Measurements from ENCODE around the gene PRXL2B. TPM values are rescaled to one million over a fixed set of nuclear protein-coding genes. Genes with fewer than 3 reads are reported as not detected.
A peak's percentile ranks its signal among the peaks of the same experiment; 100 is the strongest.

Gene PRXL2B
- 17.2 TPM for polyA plus RNA-seq (2013, experiment 1 of 2)
- 17.2 TPM for polyA plus RNA-seq (2013, experiment 2 of 2)

DNA sequence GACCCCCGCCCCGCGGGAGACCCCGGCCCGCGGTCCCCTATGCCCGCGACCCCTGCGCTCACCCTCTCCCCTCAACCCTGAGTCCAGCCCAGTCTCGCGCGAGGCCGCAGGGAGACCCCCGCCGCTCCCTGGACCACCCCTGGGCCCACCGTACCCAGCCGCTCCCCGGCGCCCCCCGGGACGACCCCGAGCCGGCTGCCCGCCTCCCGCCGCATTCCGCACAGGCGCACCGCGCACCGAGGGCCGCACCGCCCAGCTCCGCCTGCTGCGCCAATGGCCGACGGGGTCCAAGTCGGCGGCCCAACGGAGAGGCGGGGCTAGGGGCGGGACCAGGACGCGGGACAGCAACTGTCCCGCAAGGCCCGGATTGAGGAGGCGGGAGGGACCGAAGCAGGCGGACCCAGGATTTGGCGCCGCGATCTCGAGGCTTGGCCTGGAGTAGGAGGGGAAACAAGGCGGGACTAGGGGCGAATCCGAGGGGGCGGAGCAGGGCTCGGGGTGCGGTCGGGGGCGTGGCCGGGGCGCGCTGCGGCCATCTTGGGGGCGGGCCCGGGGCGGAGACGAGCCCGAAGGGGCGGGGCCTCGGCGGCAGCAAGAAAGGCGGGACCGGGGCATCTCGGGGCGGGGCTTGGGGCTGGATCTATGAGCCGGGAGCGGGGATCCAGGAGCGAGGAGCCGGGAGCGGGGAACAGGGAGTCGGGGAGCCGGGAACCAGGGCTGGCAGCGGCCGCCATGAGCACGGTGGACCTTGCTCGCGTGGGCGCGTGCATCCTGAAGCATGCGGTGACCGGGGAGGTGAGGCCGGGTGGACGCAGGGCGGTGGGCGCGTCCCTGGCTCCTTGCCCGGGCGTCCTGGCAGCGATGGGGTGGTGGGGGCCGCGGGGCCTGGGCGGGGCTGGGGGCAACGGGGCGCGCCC, at the start of gene PRXL2B:
Gene PRXL2B (plus strand): TSS at position 624 of the 917 bp plus-strand sequence. CDS start 109 bp downstream, at position 733.
- peak within 1 kb of the TSS; percentile 73 for H2BK15ac ChIP-seq (ENCODE audit: low read depth, poor library complexity, severe bottlenecking)
- no peak within 1 kb of the TSS for H2BK12ac ChIP-seq (ENCODE audit: low read length in 2 of 2)
- H3K27ac ChIP-seq (ENCODE audit: low read length, poor library complexity, severe bottlenecking), result peak within 1 kb of the TSS; percentile 36
- H4K91ac ChIP-seq (ENCODE audit: low read length), result peak within 1 kb of the TSS; percentile 93
- peak within 1 kb of the TSS in 1 of 2 experiments; percentile 90 for H3K23ac ChIP-seq (ENCODE audit: low read length in 2 of 2)
- no peak within 1 kb of the TSS for H2BK5ac ChIP-seq (ENCODE audit: low read depth, low read length, poor library complexity, severe bottlenecking)
- peaks cover 0 to 2% of the 10 kb centered on the region in 2 experiments for H3K27me3 ChIP-seq (ENCODE audit: control insufficient read depth in 1 of 2, insufficient read depth in 1 of 2, low read length in 2 of 2)
- peak within 1 kb of the TSS in 1 of 2 experiments; percentile 78 for H3K14ac ChIP-seq (ENCODE audit: low read length in 2 of 2)
- peak within 1 kb of the TSS; percentile 96 for H4K8ac ChIP-seq (ENCODE audit: low read length)
- H3K4me2 ChIP-seq (ENCODE audit: low read length, poor library complexity, severe bottlenecking), result peak within 1 kb of the TSS; percentile 94
- H3K4ac ChIP-seq (ENCODE audit: low read depth in 1 of 2, low read length in 2 of 2), result peak within 1 kb of the TSS; percentile 76 to 89
- H3K9ac ChIP-seq (ENCODE audit: low read length), result peak within 1 kb of the TSS; percentile 90
- peaks cover 21% of the 10 kb centered on the region for H3K4me1 ChIP-seq (ENCODE audit: control insufficient read depth, insufficient read depth, low read depth, low read length)
- WGBS, result 1% methylated on average over 83 of the region's 107 CpGs
- H2AK5ac ChIP-seq (ENCODE audit: low read length, severe bottlenecking), result no peak within 1 kb of the TSS
- H2AFZ ChIP-seq (ENCODE audit: low read depth, low read length), result peak within 1 kb of the TSS; percentile 94
- H2BK120ac ChIP-seq (ENCODE audit: low read depth, low read length), result peak within 1 kb of the TSS; percentile 92
- peak within 1 kb of the TSS; percentile 88 to 93 for H3K4me3 ChIP-seq (ENCODE audit: insufficient read depth in 1 of 2, low read depth in 1 of 2, low read length in 2 of 2)
- H3K9me3 ChIP-seq (ENCODE audit: control insufficient read depth, low read length), result no peaks in the 10 kb centered on the region
- H3K36me3 ChIP-seq (ENCODE audit: control insufficient read depth in 1 of 2, insufficient read depth in 2 of 2, low read depth in 1 of 2, low read length in 2 of 2), result peaks cover 3 to 27% of the 10 kb centered on the region in 2 experiments
- DNase-seq, result peak; percentile 99
- peak within 1 kb of the TSS; percentile 88 to 96 for H3K18ac ChIP-seq (ENCODE audit: low read depth in 1 of 2, low read length in 2 of 2)
- H3K79me1 ChIP-seq (replicated peaks; ENCODE audit: low read length, poor library complexity, severe bottlenecking), result peaks cover 16% of the 10 kb centered on the region

DNA sequence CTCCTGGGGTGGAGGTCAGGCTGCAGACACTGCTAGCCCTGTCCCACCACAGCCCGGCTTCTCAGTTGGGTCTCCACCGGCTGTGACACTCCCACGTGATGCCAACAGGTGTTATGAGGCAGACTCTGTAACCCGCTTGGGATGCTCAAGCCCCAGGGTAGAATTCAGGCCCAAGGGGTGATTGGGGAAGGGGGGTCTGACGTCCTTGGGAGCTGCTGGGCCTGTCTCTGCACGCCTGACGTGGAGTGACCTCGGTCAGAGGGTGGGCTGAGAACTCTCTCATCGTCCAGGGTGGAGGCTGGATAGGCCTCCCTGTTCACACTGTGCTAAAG, 48.8 kb upstream of the PRXL2B start:
- H2BK15ac ChIP-seq (ENCODE audit: low read depth, poor library complexity, severe bottlenecking), result peak overlapping the region; percentile 6
- H3K4ac ChIP-seq (ENCODE audit: low read depth in 1 of 2, low read length in 2 of 2), result no peak overlapping the region
- H3K27me3 ChIP-seq (ENCODE audit: control insufficient read depth in 1 of 2, insufficient read depth in 1 of 2, low read length in 2 of 2), result peaks cover 4 to 79% of the 10 kb centered on the region in 2 experiments
- H3K4me3 ChIP-seq (ENCODE audit: insufficient read depth in 1 of 2, low read depth in 1 of 2, low read length in 2 of 2), result no peak overlapping the region
- peaks cover 42% of the 10 kb centered on the region for H3K4me1 ChIP-seq (ENCODE audit: control insufficient read depth, insufficient read depth, low read depth, low read length)
- no peak overlapping the region for H3K23ac ChIP-seq (ENCODE audit: low read length in 2 of 2)
- H2BK12ac ChIP-seq (ENCODE audit: low read length in 2 of 2), result no peak overlapping the region
- H3K18ac ChIP-seq (ENCODE audit: low read depth in 1 of 2, low read length in 2 of 2), result no peak overlapping the region
- H2AFZ ChIP-seq (ENCODE audit: low read depth, low read length), result no peak overlapping the region
- H3K9me3 ChIP-seq (ENCODE audit: control insufficient read depth, low read length), result no peaks in the 10 kb centered on the region
- no peak for DNase-seq
- no peak overlapping the region for H2BK120ac ChIP-seq (ENCODE audit: low read depth, low read length)
- no peak overlapping the region for H2AK5ac ChIP-seq (ENCODE audit: low read length, severe bottlenecking)
- H3K27ac ChIP-seq (ENCODE audit: low read length, poor library complexity, severe bottlenecking), result no peak overlapping the region
- H3K36me3 ChIP-seq (ENCODE audit: control insufficient read depth in 1 of 2, insufficient read depth in 2 of 2, low read depth in 1 of 2, low read length in 2 of 2), result no peaks in the 10 kb centered on the region
- no peak overlapping the region for H4K8ac ChIP-seq (ENCODE audit: low read length)
- H2BK5ac ChIP-seq (ENCODE audit: low read depth, low read length, poor library complexity, severe bottlenecking), result no peak overlapping the region
- H3K9ac ChIP-seq (ENCODE audit: low read length), result no peak overlapping the region
- no peak overlapping the region for H4K91ac ChIP-seq (ENCODE audit: low read length)
- no peak overlapping the region for H3K14ac ChIP-seq (ENCODE audit: low read length in 2 of 2)
- 69% methylated on average over 9 of the region's 9 CpGs for WGBS
- no peak overlapping the region for H3K4me2 ChIP-seq (ENCODE audit: low read length, poor library complexity, severe bottlenecking)
- H3K79me1 ChIP-seq (replicated peaks; ENCODE audit: low read length, poor library complexity, severe bottlenecking), result no peaks in the 10 kb centered on the region

GRCh38 chr1:2538376-2538775, 48.2 kb upstream of the PRXL2B start:
- no peak overlapping the region for H2AK5ac ChIP-seq (ENCODE audit: low read length, severe bottlenecking)
- H2BK5ac ChIP-seq (ENCODE audit: low read depth, low read length, poor library complexity, severe bottlenecking), result no peak overlapping the region
- no peak overlapping the region for H2AFZ ChIP-seq (ENCODE audit: low read depth, low read length)
- no peaks in the 10 kb centered on the region for H3K36me3 ChIP-seq (ENCODE audit: control insufficient read depth in 1 of 2, insufficient read depth in 2 of 2, low read depth in 1 of 2, low read length in 2 of 2)
- H3K27ac ChIP-seq (ENCODE audit: low read length, poor library complexity, severe bottlenecking), result no peak overlapping the region
- no peaks in the 10 kb centered on the region for H3K79me1 ChIP-seq (replicated peaks; ENCODE audit: low read length, poor library complexity, severe bottlenecking)
- no peak overlapping the region for H3K4ac ChIP-seq (ENCODE audit: low read depth in 1 of 2, low read length in 2 of 2)
- no peak overlapping the region for H2BK15ac ChIP-seq (ENCODE audit: low read depth, poor library complexity, severe bottlenecking)
- no peak overlapping the region for H2BK12ac ChIP-seq (ENCODE audit: low read length in 2 of 2)
- H4K8ac ChIP-seq (ENCODE audit: low read length), result no peak overlapping the region
- no peak overlapping the region for H3K14ac ChIP-seq (ENCODE audit: low read length in 2 of 2)
- no peak for DNase-seq
- H4K91ac ChIP-seq (ENCODE audit: low read length), result no peak overlapping the region
- no peak overlapping the region for H3K9ac ChIP-seq (ENCODE audit: low read length)
- 74% methylated on average over 4 of the region's 4 CpGs for WGBS
- H3K27me3 ChIP-seq (ENCODE audit: control insufficient read depth in 1 of 2, insufficient read depth in 1 of 2, low read length in 2 of 2), result peaks cover 4 to 73% of the 10 kb centered on the region in 2 experiments
- H3K4me2 ChIP-seq (ENCODE audit: low read length, poor library complexity, severe bottlenecking), result no peak overlapping the region
- no peak overlapping the region for H3K4me3 ChIP-seq (ENCODE audit: insufficient read depth in 1 of 2, low read depth in 1 of 2, low read length in 2 of 2)
- no peaks in the 10 kb centered on the region for H3K9me3 ChIP-seq (ENCODE audit: control insufficient read depth, low read length)
- no peak overlapping the region for H2BK120ac ChIP-seq (ENCODE audit: low read depth, low read length)
- H3K23ac ChIP-seq (ENCODE audit: low read length in 2 of 2), result no peak overlapping the region
- H3K18ac ChIP-seq (ENCODE audit: low read depth in 1 of 2, low read length in 2 of 2), result no peak overlapping the region
- H3K4me1 ChIP-seq (ENCODE audit: control insufficient read depth, insufficient read depth, low read depth, low read length), result peaks cover 43% of the 10 kb centered on the region

- no peak overlapping the region for H3K4me3 ChIP-seq (ENCODE audit: insufficient read depth in 1 of 2, low read depth in 1 of 2, low read length in 2 of 2)
- no peak overlapping the region for H2AFZ ChIP-seq (ENCODE audit: low read depth, low read length)
- no peak overlapping the region for H3K18ac ChIP-seq (ENCODE audit: low read depth in 1 of 2, low read length in 2 of 2)
- no peak overlapping the region for H4K8ac ChIP-seq (ENCODE audit: low read length)
- no peak overlapping the region for H3K9ac ChIP-seq (ENCODE audit: low read length)
- H2BK15ac ChIP-seq (ENCODE audit: low read depth, poor library complexity, severe bottlenecking), result no peak overlapping the region
- no peak overlapping the region for H2AK5ac ChIP-seq (ENCODE audit: low read length, severe bottlenecking)
- H3K4me2 ChIP-seq (ENCODE audit: low read length, poor library complexity, severe bottlenecking), result no peak overlapping the region
- H3K27ac ChIP-seq (ENCODE audit: low read length, poor library complexity, severe bottlenecking), result no peak overlapping the region
- no peak overlapping the region for H4K91ac ChIP-seq (ENCODE audit: low read length)
- no peak for DNase-seq
- H3K14ac ChIP-seq (ENCODE audit: low read length in 2 of 2), result no peak overlapping the region
- peaks cover 4 to 72% of the 10 kb centered on the region in 2 experiments for H3K27me3 ChIP-seq (ENCODE audit: control insufficient read depth in 1 of 2, insufficient read depth in 1 of 2, low read length in 2 of 2)
- no peak overlapping the region for H2BK120ac ChIP-seq (ENCODE audit: low read depth, low read length)
- H2BK5ac ChIP-seq (ENCODE audit: low read depth, low read length, poor library complexity, severe bottlenecking), result no peak overlapping the region
- 97% methylated on average over 8 of the region's 8 CpGs for WGBS
- H3K4me1 ChIP-seq (ENCODE audit: control insufficient read depth, insufficient read depth, low read depth, low read length), result peaks cover 43% of the 10 kb centered on the region
- H3K79me1 ChIP-seq (replicated peaks; ENCODE audit: low read length, poor library complexity, severe bottlenecking), result no peaks in the 10 kb centered on the region
- H3K36me3 ChIP-seq (ENCODE audit: control insufficient read depth in 1 of 2, insufficient read depth in 2 of 2, low read depth in 1 of 2, low read length in 2 of 2), result no peaks in the 10 kb centered on the region
- H3K23ac ChIP-seq (ENCODE audit: low read length in 2 of 2), result no peak overlapping the region
- H2BK12ac ChIP-seq (ENCODE audit: low read length in 2 of 2), result no peak overlapping the region
- H3K9me3 ChIP-seq (ENCODE audit: control insufficient read depth, low read length), result no peaks in the 10 kb centered on the region
- no peak overlapping the region for H3K4ac ChIP-seq (ENCODE audit: low read depth in 1 of 2, low read length in 2 of 2)
Observed at GRCh38 chr1:2538872-2539271, 47.7 kb upstream of the PRXL2B start.

Data from mesenchymal stem cell (in vitro differentiated cells and primary cell).